Pancreas (tissue), 10 donors: ENCODE measurements around the gene MEGF6. TPM values are rescaled to one million over a fixed set of nuclear protein-coding genes. Genes with fewer than 3 reads are reported as not detected.

Experiments used
- ATAC-seq, 4 donors: fragments of 200-7000 bp; cut with Tn5 transposase; one replicate each; pipeline versions ENCODE4 v1.8.0 to v1.9.1; 2020; ENCODE audit warnings: mild to moderate bottlenecking in 4 of 4, moderate library complexity in 4 of 4
- DNase-seq, 6 donors: peaks; one replicate each; pipeline ENCODE4 v3.0.0-alpha.2; 2020
- FAIRE-seq: peaks from 2 replicates; lab custom pipeline; 2012; peaks lifted over from hg19 to GRCh38; lab: Jason Lieb, UNC
- H3K27ac ChIP-seq, 4 donors: fragments of 200-600 bp; sonication (generic); 1 replicate in 3 of 4; 2 replicates in 1 of 4; pipeline versions ENCODE4 v1.5.0 to v1.8.0; 2020
- H3K27me3 ChIP-seq, 4 donors: fragments of 200-600 bp; one replicate each; pipeline ENCODE4 v1.8.0; 2021
- H3K36me3 ChIP-seq, 3 donors: fragments of 200-600 bp; sonication (generic) in 1 of 3; one replicate each; pipeline versions ENCODE4 v1.5.0 to v1.8.0; 2020 to 2021
- H3K4me1 ChIP-seq, 3 donors: fragments of 200-600 bp; one replicate each; pipeline ENCODE4 v1.8.0; 2021
- H3K4me3 ChIP-seq, 4 donors: fragments of 200-600 bp; sonication (generic) in 2 of 4; one replicate each; pipeline versions ENCODE4 v1.5.0 to v1.8.0; 2020 to 2021
- H3K9me3 ChIP-seq, 4 donors: fragments of 200-600 bp; one replicate each; pipeline ENCODE4 v1.8.0; 2021
- CTCF ChIP-seq, 4 donors: fragments of 200-600 bp; sonication (generic) in 3 of 4; IDR thresholded peaks; one replicate each; pipeline versions ENCODE4 v1.5.0 to v1.8.0; 2021; ENCODE audit warnings: antibody characterized with exemption in 4 of 4
- WGBS, 2 donors: extraction: QIAGEN DNeasy Blood & Tissue Kit; methylation state at CpG; one replicate each; pipeline ENCODE4 v1.1.7; 2013; 5-methylcytosine and 5-hydroxymethylcytosine counted together
- intact Hi-C, 3 donors: fragments of 100-400 bp; cut with DNase I; formaldehyde crosslinking; loops; one replicate each; pipeline versions ENCODE4 v1.11.1 to v1.14.2; 2022
- polyA plus RNA-seq, 2 donors: library from polyadenylated mRNA; stranded (reverse); fragments of 200-250 nt; gene quantifications; one replicate each; pipeline ENCODE4 v1.2.3, GENCODE V29; 2013
- total RNA-seq, 6 donors: library from RNA; stranded (reverse); fragmentation: NEBNext Ultra II Directional in 4 of 6; extraction: Animal tissue kit (Norgen Biotek cat#: 25700) in 4 of 6; gene quantifications; one replicate each; pipeline versions ENCODE4 v1.2.1 to v1.2.4, GENCODE V29; 2021 to 2023
- donor health status: healthy with polysubstance abuse.
- donor health status: DM: no; HTN: no; CAD: no; lungs with moderate emphysema.
- donor health status: DM: no; HTN: no; CAD: no.
- donor health status: control.
- donor health status: control.
- donor health status: Bipolar disorder and iron deficiency.
- donor health status: DM: yes; HTN: yes; CAD: no.
- donor health status: DM: no; HTN: no; CAD: no.
- donor health status: DM: no; HTN: no; CAD: no.
- donor health status: DM: yes; HTN: yes; CAD: no.

MEGF6 gene
- total and polyA plus RNA-seq, 8 donors: 2.6 to 20.0 (median 8.4) TPM

GRCh38 chr1:3618531-3618880 lies 7.2 kb upstream of the MEGF6 start:
- ATAC-seq: peak in 1 of 4 donors; percentile 16
- Histone ChIP-seq H3K9me3 (no peaks in the 10 kb centered on the region), H3K36me3 (no peaks in the 10 kb centered on the region), H3K4me3 (no peak overlapping the region), H3K4me1 (peaks cover 0 to 5% (median 4%) of the 10 kb centered on the region in 3 donors), H3K27ac (no peak overlapping the region), H3K27me3 (no peaks in the 10 kb centered on the region)
- 53 to 58% methylated on average over 9 of the region's 9 CpGs for WGBS, 2 donors
- intact Hi-C loops: no loop called here
- peak in 1 of 6 donors; percentile 58 for DNase-seq
- no peak for FAIRE-seq
- no peak for TF ChIP-seq CTCF (IDR thresholded peaks at IDR 0.05)

- intact Hi-C loops: no loop called here
- H3K27ac ChIP-seq: no peak overlapping the region
- no peaks in the 10 kb centered on the region for H3K4me1 ChIP-seq
- no peak for TF ChIP-seq CTCF (IDR thresholded peaks at IDR 0.05)
- FAIRE-seq: no peak
- no peaks in the 10 kb centered on the region for H3K27me3 ChIP-seq
- ATAC-seq: no peak
- H3K9me3 ChIP-seq: no peaks in the 10 kb centered on the region
- H3K4me3 ChIP-seq: no peak overlapping the region
- H3K36me3 ChIP-seq: no peaks in the 10 kb centered on the region
- WGBS, 2 donors: 64 to 73% methylated on average over 18 of the region's 18 CpGs
- DNase-seq: peak in 1 of 6 donors; percentile 56
Observed at GRCh38 chr1:3617806-3618345, 6.6 kb upstream of the MEGF6 start.

DNA sequence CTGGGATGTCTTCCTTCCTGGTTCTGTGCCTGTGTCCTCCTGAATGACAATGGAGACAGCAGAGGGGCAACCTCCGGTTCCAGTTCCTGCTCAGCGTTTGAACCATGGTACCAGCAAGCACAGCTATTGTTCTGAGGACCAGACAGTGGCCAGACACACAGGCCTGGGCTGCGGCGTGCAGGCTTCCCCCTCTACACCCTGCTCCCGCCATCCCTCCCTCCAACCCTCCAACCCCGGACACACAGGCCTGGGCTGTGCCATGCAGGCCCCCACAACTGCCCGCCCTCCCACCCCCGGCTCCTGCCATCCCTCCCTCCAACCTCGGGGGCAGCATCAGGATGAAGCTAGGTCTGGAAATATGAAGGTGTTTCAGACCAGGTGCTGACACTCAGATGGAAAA lies 5.6 kb upstream of the MEGF6 start:
- Histone ChIP-seq H3K36me3 (no peaks in the 10 kb centered on the region), H3K4me1 (no peaks in the 10 kb centered on the region), H3K4me3 (no peak overlapping the region), H3K27ac (no peak overlapping the region), H3K27me3 (no peaks in the 10 kb centered on the region), H3K9me3 (no peaks in the 10 kb centered on the region)
- 64% methylated on average over 8 to 9 of the region's 9 CpGs for WGBS, 2 donors
- ATAC-seq (no peak), DNase-seq (peak in 1 of 6 donors; percentile 46), FAIRE-seq (no peak)
- intact Hi-C loops: no loop called here
- TF ChIP-seq CTCF (IDR thresholded peaks at IDR 0.05): no peak

DNA sequence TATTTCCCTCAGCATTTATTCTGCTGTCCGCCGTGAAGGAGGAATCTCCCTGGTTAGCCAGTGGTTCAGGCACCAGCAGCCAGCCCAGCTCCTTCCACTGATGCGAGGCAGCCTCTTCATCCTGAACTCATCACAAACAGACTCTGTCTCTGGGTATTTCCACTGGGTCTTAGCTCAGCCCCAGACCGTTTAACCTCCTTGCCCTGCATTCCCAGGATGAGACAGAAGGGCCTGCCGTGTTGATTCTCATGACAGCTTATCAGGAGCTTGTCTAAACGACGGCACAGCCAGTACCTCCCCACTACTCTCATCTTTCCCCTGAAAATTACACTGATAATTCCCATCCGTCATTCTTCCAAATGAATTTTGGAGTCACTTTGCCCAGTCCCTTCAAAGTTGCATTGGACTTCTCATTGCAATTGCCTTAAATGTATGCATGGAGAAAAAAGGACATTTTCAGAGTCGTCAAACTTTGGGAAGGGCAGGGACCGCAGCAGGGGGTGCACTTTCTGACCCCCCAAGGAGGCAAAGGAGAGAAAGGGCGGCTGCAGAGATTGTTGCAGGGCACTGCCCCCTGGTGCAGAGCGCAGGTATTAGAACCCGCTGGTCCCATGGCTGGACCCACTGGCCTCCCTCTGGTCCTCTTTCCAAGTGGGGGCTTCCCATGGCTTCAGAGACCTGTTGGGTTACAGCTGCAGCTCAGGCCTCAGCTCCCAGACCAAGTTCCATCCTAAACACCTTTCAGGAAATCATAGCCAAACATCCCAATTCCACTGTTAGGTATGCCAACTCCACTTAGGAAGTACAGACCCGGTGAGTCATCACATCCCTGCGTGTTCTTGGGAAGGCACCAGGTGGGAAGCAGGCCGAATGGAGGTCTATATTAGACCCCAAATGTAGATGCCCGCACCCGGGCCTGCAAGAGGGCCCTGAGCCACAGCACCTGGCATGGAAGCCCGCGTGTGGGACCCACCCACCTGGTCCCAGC lies 3.7 kb upstream of the MEGF6 start:
- Histone ChIP-seq H3K4me1 (peaks cover 6 to 10% (median 6%) of the 10 kb centered on the region in 3 donors), H3K4me3 (no peak overlapping the region), H3K36me3 (no peaks in the 10 kb centered on the region), H3K27me3 (no peaks in the 10 kb centered on the region), H3K27ac (no peak overlapping the region), H3K9me3 (no peaks in the 10 kb centered on the region)
- WGBS, 2 donors: 43 to 44% methylated on average over 20 of the region's 20 CpGs
- peak in 2 of 4 donors; percentile 17 to 28 for TF ChIP-seq CTCF (IDR thresholded peaks at IDR 0.05)
- ATAC-seq (no peak), FAIRE-seq (no peak), DNase-seq (peak in 1 of 6 donors; percentile 33)
- intact Hi-C loops: loop anchor here in 1 of 3 donors (2.0 kb wide), 1 partner anchor 124 kb away; no protein-coding TSS in a partner anchor
